NCI-H2227 treated with DMSO at 0.1 percent for 48 hours (cell line): Measurements from ENCODE around the gene SPDYE9.
"Not testable (repeated sequence)": the region's sequence is repeated elsewhere in the genome, so short reads cannot be mapped to it uniquely, and the experiment has no call there.

Experiments
- DNase-seq: peaks from one replicate; lab custom pipeline; 2025; lab: John Stamatoyannopoulos, UW

SPDYE9 gene

GRCh38 chr7:73085938-73086337 is at the start of gene SPDYE9:
TSS of gene SPDYE9 (minus strand) at chr7:73086038. CDS start at chr7:73084238, 1,800 bp downstream.
- not testable (repeated sequence) for DNase-seq

GRCh38 chr7:73134866-73135265 is 49.0 kb upstream of the SPDYE9 start:
- DNase-seq, result not testable (repeated sequence)

- DNase-seq, result not testable (repeated sequence)
Observed at GRCh38 chr7:73132651-73133217, 46.9 kb upstream of the SPDYE9 start.

- DNase-seq, result not testable (repeated sequence)
Observed at GRCh38 chr7:73130612-73131011, 44.8 kb upstream of the SPDYE9 start.

GRCh38 chr7:73124126-73124525 is 38.3 kb upstream of the SPDYE9 start:
- not testable (repeated sequence) for DNase-seq

- not testable (repeated sequence) for DNase-seq
Observed at GRCh38 chr7:73122778-73123447, 37.1 kb upstream of the SPDYE9 start.

GRCh38 chr7:73118155-73118554 is 32.3 kb upstream of the SPDYE9 start:
- DNase-seq, result not testable (repeated sequence)

GRCh38 chr7:73057811-73058210 is 28.0 kb downstream of the SPDYE9 start, which contains the start of gene SPDYE11:
TSS of gene SPDYE11 (minus strand) at chr7:73057911. CDS start at chr7:73056111, 1,800 bp downstream.
- not testable (repeated sequence) for DNase-seq

- DNase-seq, result not testable (repeated sequence)
Observed at GRCh38 chr7:73029666-73030065, 56.2 kb downstream of the SPDYE9 start, which contains the start of gene SPDYE8. TSS of gene SPDYE8 (minus strand) at chr7:73029766. CDS start at chr7:73027966, 1,800 bp downstream.
